ENCODE measurements around the gene NDUFAF8. TPM values are rescaled to one million over a fixed set of nuclear protein-coding genes. Genes with fewer than 3 reads are reported as not detected.

The NDUFAF8 gene
- polyA plus RNA-seq, 1 donor from 2014 or later = 76.4 TPM

DNA sequence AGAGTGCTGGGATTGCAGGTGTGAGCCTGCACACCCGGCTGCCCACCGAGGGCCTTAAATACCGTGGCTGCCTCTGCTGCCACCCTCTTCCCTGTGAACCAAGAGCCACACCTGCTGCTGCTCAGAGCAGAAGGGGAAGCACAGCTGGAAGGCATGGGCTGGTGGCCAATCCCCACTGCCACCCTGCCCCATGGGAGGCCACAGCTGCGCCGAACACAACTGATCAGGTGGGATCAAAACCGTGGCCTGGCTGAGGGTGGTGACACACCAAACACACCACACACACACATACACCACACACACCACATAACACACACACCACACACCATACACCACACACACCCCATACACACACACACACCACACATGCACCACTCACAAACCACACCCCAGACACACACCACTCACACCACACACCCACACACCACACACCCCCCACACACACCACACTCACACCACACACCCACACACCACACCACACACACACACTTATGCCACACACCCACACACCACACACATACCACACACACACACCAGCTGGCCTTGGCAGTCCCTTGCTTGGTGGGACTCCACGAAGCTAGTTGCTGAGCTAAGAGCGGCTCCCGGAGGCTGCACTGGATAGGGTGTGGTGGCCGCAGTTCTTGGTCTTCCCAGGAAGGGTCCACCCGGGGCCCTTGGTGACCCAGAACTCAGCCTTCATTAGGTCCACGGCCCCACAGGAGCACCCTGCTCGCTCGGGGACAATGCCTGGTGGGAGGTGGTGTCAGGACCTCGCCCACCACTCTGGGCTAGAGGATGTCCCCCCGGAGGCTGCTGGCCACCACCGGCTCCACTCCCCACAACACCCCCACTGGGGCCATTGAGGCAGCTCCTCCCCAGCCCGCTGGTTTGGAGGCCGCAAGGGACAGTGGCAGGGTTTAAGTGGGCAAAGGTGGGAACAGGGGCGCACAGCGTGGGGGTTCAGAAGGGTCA is 31.2 kb upstream of the NDUFAF8 start:
- H4K20me1 ChIP-seq (ENCODE audit: insufficient read depth) = no peaks in the 10 kb centered on the region
- H2AFZ ChIP-seq (ENCODE audit: low read depth, low read length) = no peak overlapping the region
- no peaks in the 10 kb centered on the region for H3K79me2 ChIP-seq (replicated peaks; ENCODE audit: insufficient read depth, low read length)
- H3K36me3 ChIP-seq (ENCODE audit: insufficient read depth, low read length) = no peaks in the 10 kb centered on the region
- no peaks in the 10 kb centered on the region for H3K27me3 ChIP-seq (ENCODE audit: insufficient read depth, low read depth, low read length)
- H3F3A ChIP-seq (ENCODE audit: insufficient read depth, low read length, poor library complexity, severe bottlenecking) = no peaks in the 10 kb centered on the region
- no peak overlapping the region for H3K9ac ChIP-seq (ENCODE audit: low read length)
- H3K9me2 ChIP-seq (ENCODE audit: insufficient read depth, low read length) = no peaks in the 10 kb centered on the region
- H3K4me2 ChIP-seq (ENCODE audit: low read length) = no peak overlapping the region
- H3K9me3 ChIP-seq (ENCODE audit: low read length) = no peaks in the 10 kb centered on the region
- TF ChIP-seq RAD21 (conservative IDR thresholded peaks at IDR 0.05) (no peak), EZH2 (IDR thresholded peaks at IDR 0.05; ENCODE audit: borderline replicate concordance, insufficient read depth, low read length, poor library complexity, severe bottlenecking) (no peak), MXI1 (conservative IDR thresholded peaks at IDR 0.05; ENCODE audit: poor library complexity, severe bottlenecking) (no peak), SMC3 (conservative IDR thresholded peaks at IDR 0.05; ENCODE audit: poor library complexity) (no peak), EP300 (conservative IDR thresholded peaks at IDR 0.05; ENCODE audit: poor library complexity, severe bottlenecking) (no peak), TAF1 (IDR thresholded peaks at IDR 0.05; ENCODE audit: low read depth) (no peak), POLR2AphosphoS5 (IDR thresholded peaks at IDR 0.05) (no peak)
- TF ChIP-seq, protein P1, sequence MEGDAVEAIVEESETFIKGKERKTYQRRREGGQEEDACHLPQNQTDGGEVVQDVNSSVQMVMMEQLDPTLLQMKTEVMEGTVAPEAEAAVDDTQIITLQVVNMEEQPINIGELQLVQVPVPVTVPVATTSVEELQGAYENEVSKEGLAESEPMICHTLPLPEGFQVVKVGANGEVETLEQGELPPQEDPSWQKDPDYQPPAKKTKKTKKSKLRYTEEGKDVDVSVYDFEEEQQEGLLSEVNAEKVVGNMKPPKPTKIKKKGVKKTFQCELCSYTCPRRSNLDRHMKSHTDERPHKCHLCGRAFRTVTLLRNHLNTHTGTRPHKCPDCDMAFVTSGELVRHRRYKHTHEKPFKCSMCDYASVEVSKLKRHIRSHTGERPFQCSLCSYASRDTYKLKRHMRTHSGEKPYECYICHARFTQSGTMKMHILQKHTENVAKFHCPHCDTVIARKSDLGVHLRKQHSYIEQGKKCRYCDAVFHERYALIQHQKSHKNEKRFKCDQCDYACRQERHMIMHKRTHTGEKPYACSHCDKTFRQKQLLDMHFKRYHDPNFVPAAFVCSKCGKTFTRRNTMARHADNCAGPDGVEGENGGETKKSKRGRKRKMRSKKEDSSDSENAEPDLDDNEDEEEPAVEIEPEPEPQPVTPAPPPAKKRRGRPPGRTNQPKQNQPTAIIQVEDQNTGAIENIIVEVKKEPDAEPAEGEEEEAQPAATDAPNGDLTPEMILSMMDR (IDR thresholded peaks at IDR 0.05; ENCODE audit: poor library complexity, severe bottlenecking) = no peak
- TF ChIP-seq, protein P2, sequence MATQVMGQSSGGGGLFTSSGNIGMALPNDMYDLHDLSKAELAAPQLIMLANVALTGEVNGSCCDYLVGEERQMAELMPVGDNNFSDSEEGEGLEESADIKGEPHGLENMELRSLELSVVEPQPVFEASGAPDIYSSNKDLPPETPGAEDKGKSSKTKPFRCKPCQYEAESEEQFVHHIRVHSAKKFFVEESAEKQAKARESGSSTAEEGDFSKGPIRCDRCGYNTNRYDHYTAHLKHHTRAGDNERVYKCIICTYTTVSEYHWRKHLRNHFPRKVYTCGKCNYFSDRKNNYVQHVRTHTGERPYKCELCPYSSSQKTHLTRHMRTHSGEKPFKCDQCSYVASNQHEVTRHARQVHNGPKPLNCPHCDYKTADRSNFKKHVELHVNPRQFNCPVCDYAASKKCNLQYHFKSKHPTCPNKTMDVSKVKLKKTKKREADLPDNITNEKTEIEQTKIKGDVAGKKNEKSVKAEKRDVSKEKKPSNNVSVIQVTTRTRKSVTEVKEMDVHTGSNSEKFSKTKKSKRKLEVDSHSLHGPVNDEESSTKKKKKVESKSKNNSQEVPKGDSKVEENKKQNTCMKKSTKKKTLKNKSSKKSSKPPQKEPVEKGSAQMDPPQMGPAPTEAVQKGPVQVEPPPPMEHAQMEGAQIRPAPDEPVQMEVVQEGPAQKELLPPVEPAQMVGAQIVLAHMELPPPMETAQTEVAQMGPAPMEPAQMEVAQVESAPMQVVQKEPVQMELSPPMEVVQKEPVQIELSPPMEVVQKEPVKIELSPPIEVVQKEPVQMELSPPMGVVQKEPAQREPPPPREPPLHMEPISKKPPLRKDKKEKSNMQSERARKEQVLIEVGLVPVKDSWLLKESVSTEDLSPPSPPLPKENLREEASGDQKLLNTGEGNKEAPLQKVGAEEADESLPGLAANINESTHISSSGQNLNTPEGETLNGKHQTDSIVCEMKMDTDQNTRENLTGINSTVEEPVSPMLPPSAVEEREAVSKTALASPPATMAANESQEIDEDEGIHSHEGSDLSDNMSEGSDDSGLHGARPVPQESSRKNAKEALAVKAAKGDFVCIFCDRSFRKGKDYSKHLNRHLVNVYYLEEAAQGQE (IDR thresholded peaks at IDR 0.05; ENCODE audit: borderline replicate concordance) = no peak
- H3K4me3 ChIP-seq (ENCODE audit: low read length) = no peak overlapping the region
- no peak overlapping the region for H3K27ac ChIP-seq (ENCODE audit: low read length)

DNA sequence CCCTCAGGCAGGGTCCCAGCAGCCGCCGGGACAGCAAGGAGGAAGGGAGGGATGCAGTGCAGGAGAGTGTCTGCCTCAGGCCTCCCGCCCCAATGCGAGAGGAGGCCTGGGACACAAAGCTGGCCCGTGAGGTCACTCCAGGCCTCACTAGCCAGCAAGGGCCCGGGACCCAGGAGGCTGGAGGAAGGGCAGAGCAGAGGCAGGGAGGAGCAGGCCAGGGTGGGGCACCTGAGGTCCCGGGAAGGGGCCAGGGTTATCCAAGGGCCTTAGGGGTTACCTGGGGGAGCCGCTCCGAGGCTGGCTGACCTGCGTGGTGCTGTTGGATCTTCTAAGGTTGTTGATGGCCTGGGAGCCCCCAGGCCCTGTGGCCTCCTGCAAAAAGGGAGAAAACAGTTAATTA is 30.5 kb upstream of the NDUFAF8 start:
- Histone ChIP-seq H3K79me2 (replicated peaks; ENCODE audit: insufficient read depth, low read length) (no peaks in the 10 kb centered on the region), H3K9me3 (ENCODE audit: low read length) (no peaks in the 10 kb centered on the region), H4K20me1 (ENCODE audit: insufficient read depth) (no peaks in the 10 kb centered on the region), H3K27ac (ENCODE audit: low read length) (no peak overlapping the region), H2AFZ (ENCODE audit: low read depth, low read length) (no peak overlapping the region), H3K4me2 (ENCODE audit: low read length) (no peak overlapping the region), H3K9ac (ENCODE audit: low read length) (no peak overlapping the region), H3F3A (ENCODE audit: insufficient read depth, low read length, poor library complexity, severe bottlenecking) (no peaks in the 10 kb centered on the region), H3K27me3 (ENCODE audit: insufficient read depth, low read depth, low read length) (no peaks in the 10 kb centered on the region), H3K9me2 (ENCODE audit: insufficient read depth, low read length) (no peaks in the 10 kb centered on the region), H3K36me3 (ENCODE audit: insufficient read depth, low read length) (no peaks in the 10 kb centered on the region), H3K4me3 (ENCODE audit: low read length) (no peak overlapping the region)
- TF ChIP-seq TAF1 (IDR thresholded peaks at IDR 0.05; ENCODE audit: low read depth) = no peak
- TF ChIP-seq, protein P1 (IDR thresholded peaks at IDR 0.05; ENCODE audit: poor library complexity, severe bottlenecking) = no peak
- TF ChIP-seq SMC3 (conservative IDR thresholded peaks at IDR 0.05; ENCODE audit: poor library complexity) = no peak
- TF ChIP-seq POLR2AphosphoS5 (IDR thresholded peaks at IDR 0.05) = no peak
- TF ChIP-seq, protein P2 (IDR thresholded peaks at IDR 0.05; ENCODE audit: borderline replicate concordance) = no peak
- TF ChIP-seq MXI1 (conservative IDR thresholded peaks at IDR 0.05; ENCODE audit: poor library complexity, severe bottlenecking) = no peak
- TF ChIP-seq EZH2 (IDR thresholded peaks at IDR 0.05; ENCODE audit: borderline replicate concordance, insufficient read depth, low read length, poor library complexity, severe bottlenecking) = no peak
- no peak for TF ChIP-seq EP300 (conservative IDR thresholded peaks at IDR 0.05; ENCODE audit: poor library complexity, severe bottlenecking)

Measured in neural cell (in vitro differentiated cells).